Large intestine (tissue), 1 donor: Measurements from ENCODE around the gene GCNT4. TPM values are rescaled to one million over a fixed set of nuclear protein-coding genes. Genes with fewer than 3 reads are reported as not detected.

ENCODE experiments used
- polyA plus RNA-seq: library from polyadenylated mRNA; unstranded; fragments of 120-200 nt; gene quantifications from one replicate; pipeline ENCODE4 v1.2.1, GENCODE V29; 2013

GCNT4 gene
- polyA plus RNA-seq, 1 donor, result 27.4 TPM

Other genes starting within 250 kb of the GCNT4 start
- 3.7 TPM for gene FAM169A, start 186.2 kb downstream of the GCNT4 start, polyA plus RNA-seq
- gene ANKRD31, start 184.3 kb upstream of the GCNT4 start, polyA plus RNA-seq, result 0.21 TPM